Measurements from ENCODE around the gene ZSCAN1.
A peak's percentile ranks its signal among the peaks of the same experiment; 100 is the strongest.

ZSCAN1 gene

DNA sequence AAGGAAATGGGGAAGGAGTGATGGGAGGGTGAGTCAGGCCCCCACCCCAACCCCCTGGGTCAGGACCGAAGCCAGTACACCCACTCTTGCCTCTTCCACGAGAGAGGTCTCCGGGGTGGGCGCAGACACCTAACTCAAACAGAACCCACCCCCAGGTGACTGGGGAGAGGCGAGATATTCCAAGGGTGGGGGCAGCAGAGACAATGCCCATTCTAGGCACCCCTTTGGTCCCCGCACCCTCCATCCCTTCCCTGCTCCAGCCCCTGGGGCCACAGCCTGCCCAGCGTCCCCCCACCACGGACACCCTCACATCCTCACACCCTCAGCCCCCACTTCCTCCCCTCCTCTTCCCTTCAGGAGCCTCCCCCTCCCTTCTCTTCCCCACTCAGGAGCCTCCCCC, 63.5 kb downstream of the ZSCAN1 start:
- H3K4me3 ChIP-seq (ENCODE audit: low read depth, low read length) = peak overlapping the region; percentile 89
- in situ Hi-C loops (cut with HindIII; ENCODE audit: low sequenced_read_pairs) = no loop called here
- TF ChIP-seq, protein P1, sequence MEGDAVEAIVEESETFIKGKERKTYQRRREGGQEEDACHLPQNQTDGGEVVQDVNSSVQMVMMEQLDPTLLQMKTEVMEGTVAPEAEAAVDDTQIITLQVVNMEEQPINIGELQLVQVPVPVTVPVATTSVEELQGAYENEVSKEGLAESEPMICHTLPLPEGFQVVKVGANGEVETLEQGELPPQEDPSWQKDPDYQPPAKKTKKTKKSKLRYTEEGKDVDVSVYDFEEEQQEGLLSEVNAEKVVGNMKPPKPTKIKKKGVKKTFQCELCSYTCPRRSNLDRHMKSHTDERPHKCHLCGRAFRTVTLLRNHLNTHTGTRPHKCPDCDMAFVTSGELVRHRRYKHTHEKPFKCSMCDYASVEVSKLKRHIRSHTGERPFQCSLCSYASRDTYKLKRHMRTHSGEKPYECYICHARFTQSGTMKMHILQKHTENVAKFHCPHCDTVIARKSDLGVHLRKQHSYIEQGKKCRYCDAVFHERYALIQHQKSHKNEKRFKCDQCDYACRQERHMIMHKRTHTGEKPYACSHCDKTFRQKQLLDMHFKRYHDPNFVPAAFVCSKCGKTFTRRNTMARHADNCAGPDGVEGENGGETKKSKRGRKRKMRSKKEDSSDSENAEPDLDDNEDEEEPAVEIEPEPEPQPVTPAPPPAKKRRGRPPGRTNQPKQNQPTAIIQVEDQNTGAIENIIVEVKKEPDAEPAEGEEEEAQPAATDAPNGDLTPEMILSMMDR (IDR thresholded peaks at IDR 0.05; ENCODE audit: low read depth, low read length) = no peak
- no peak for DNase-seq (ENCODE audit: low read depth, low spot score)

GRCh38 chr19:58097781-58098681, 64.2 kb downstream of the ZSCAN1 start, which contains the start of gene ZSCAN18:
ZSCAN18 (minus strand) TSS chr19:58098231; CDS start chr19:58090267, 7,964 bp downstream.
- in situ Hi-C loops (cut with HindIII; ENCODE audit: low sequenced_read_pairs) = no loop called here
- peak; percentile 96 for DNase-seq (ENCODE audit: low read depth, low spot score)
- peak within 1 kb of the TSS; percentile 89 for H3K4me3 ChIP-seq (ENCODE audit: low read depth, low read length)
- TF ChIP-seq, protein P1 (IDR thresholded peaks at IDR 0.05; ENCODE audit: low read depth, low read length) = no peak

DNA sequence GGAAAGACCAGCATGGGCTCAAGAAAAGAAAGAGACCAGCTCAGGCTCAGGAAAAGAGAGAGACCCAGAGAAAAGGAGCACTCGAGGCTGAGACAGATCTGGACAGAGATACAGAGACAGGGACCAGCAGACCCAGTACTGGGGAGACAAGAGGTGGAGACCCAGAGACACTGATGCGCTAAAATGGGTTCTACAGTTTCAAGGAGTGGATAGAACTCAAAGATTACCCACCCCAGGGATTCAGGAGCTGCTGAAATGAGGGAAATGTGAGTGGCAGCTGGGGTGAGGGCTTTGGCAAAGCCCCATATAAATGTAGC, 64.8 kb downstream of the ZSCAN1 start:
- in situ Hi-C loops (cut with HindIII; ENCODE audit: low sequenced_read_pairs) = no loop called here
- peak overlapping the region; percentile 89 for H3K4me3 ChIP-seq (ENCODE audit: low read depth, low read length)
- TF ChIP-seq, protein P1 (IDR thresholded peaks at IDR 0.05; ENCODE audit: low read depth, low read length) = no peak
- no peak for DNase-seq (ENCODE audit: low read depth, low spot score)
